ENCODE measurements around the gene HIF3A. TPM values are rescaled to one million over a fixed set of nuclear protein-coding genes. Genes with fewer than 3 reads are reported as not detected.

Gene HIF3A
- total and polyA plus RNA-seq, 2 experiments from 2014 or later: 54.6 to 149 TPM

DNA sequence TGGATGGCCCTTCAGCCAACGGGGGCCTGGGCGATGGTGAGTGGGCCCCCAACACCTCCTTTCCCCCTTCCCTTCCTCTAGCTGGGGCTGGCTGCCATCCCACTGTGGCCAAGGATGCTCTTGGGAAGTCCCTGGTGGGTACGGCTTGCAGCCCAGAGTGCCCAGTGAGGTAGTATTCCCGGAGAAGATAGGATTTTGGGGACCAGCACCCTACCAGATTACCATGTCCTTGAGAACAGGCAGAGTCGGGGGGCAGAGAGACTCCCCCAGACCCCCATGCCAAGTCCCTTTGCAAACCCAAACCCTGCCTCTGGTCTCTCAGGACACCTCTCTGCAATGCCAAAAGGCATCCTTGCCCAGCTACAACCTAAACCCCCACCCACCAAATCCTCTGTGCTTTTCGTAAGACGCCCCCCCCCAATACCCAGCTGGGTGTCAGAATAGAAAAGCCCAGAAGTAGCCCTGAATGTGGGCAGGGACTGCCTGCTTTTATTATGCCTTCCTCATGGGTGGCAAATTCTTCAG, 1.7 kb downstream of the HIF3A start:
- no peaks in the 10 kb centered on the region for H4K20me1 ChIP-seq (ENCODE audit: insufficient read depth, poor library complexity, severe bottlenecking)
- H3K4me1 ChIP-seq (ENCODE audit: insufficient read depth): peaks cover 63% of the 10 kb centered on the region
- no peaks in the 10 kb centered on the region for H3K9me2 ChIP-seq (replicated peaks; ENCODE audit: insufficient read depth)
- no peaks in the 10 kb centered on the region for H3K27me3 ChIP-seq
- WGBS (ENCODE audit: low lambda C conversion rate, missing lambda C conversion rate): 74% methylated on average over 6 of the region's 7 CpGs
- H2AFZ ChIP-seq: no peak overlapping the region
- H3K9me3 ChIP-seq (ENCODE audit: low read depth): no peaks in the 10 kb centered on the region
- peak overlapping the region; percentile 19 for H3K4me3 ChIP-seq
- peak overlapping the region; percentile 99 for H3K27ac ChIP-seq
- H3K79me2 ChIP-seq: peaks cover 33% of the 10 kb centered on the region
- no peaks in the 10 kb centered on the region for H3K36me3 ChIP-seq (replicated peaks; ENCODE audit: insufficient read depth, low read depth)
- peak overlapping the region; percentile 94 for H3K4me2 ChIP-seq
- TF ChIP-seq, protein P1, sequence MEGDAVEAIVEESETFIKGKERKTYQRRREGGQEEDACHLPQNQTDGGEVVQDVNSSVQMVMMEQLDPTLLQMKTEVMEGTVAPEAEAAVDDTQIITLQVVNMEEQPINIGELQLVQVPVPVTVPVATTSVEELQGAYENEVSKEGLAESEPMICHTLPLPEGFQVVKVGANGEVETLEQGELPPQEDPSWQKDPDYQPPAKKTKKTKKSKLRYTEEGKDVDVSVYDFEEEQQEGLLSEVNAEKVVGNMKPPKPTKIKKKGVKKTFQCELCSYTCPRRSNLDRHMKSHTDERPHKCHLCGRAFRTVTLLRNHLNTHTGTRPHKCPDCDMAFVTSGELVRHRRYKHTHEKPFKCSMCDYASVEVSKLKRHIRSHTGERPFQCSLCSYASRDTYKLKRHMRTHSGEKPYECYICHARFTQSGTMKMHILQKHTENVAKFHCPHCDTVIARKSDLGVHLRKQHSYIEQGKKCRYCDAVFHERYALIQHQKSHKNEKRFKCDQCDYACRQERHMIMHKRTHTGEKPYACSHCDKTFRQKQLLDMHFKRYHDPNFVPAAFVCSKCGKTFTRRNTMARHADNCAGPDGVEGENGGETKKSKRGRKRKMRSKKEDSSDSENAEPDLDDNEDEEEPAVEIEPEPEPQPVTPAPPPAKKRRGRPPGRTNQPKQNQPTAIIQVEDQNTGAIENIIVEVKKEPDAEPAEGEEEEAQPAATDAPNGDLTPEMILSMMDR (IDR thresholded peaks at IDR 0.05; ENCODE audit: poor library complexity): no peak
- TF ChIP-seq EZH2phosphoT487 (IDR thresholded peaks at IDR 0.05; ENCODE audit: low read depth, severe bottlenecking, unreplicated experiment): no peak
- TF ChIP-seq EZH2 (IDR thresholded peaks at IDR 0.05; ENCODE audit: borderline replicate concordance): no peak
- no peak for DNase-seq (ENCODE audit: low spot score)

DNA sequence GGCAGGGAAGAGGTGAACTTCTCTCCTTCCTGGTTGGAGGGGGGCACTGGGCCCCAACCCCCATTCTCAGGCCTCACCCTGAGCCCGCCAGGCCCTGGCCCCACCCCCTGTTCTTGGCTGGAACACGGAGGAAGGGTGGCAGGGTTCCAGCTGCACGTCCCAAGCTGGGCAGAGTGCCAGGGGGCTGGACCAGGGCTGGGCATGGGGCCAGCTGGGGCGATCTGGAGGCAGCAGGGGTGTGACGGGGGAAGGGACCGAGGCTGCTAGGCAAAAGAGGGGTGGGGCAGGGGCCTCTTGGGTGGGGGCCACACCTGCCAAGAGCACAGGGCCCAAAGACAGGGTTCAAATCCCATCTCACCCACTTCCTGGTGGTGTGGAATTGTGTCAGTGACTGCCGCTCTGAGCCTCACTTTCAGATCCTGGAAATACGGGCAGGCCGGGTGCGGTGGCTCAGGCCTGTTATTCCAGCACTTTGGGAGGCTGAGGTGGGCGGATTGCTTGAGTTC, 2.2 kb downstream of the HIF3A start:
- Histone ChIP-seq H3K36me3 (replicated peaks; ENCODE audit: insufficient read depth, low read depth) (no peaks in the 10 kb centered on the region), H3K27ac (peak overlapping the region; percentile 99), H3K9me2 (replicated peaks; ENCODE audit: insufficient read depth) (no peaks in the 10 kb centered on the region), H3K4me3 (no peak overlapping the region), H3K4me2 (peak overlapping the region; percentile 94), H3K9me3 (ENCODE audit: low read depth) (no peaks in the 10 kb centered on the region), H2AFZ (no peak overlapping the region), H3K4me1 (ENCODE audit: insufficient read depth) (peaks cover 66% of the 10 kb centered on the region), H3K27me3 (no peaks in the 10 kb centered on the region), H4K20me1 (ENCODE audit: insufficient read depth, poor library complexity, severe bottlenecking) (no peaks in the 10 kb centered on the region), H3K79me2 (peaks cover 36% of the 10 kb centered on the region)
- WGBS (ENCODE audit: low lambda C conversion rate, missing lambda C conversion rate): 42% methylated on average over 7 of the region's 11 CpGs
- peak; percentile 98 for DNase-seq (ENCODE audit: low spot score)
- TF ChIP-seq EZH2 (IDR thresholded peaks at IDR 0.05; ENCODE audit: borderline replicate concordance): no peak

DNA sequence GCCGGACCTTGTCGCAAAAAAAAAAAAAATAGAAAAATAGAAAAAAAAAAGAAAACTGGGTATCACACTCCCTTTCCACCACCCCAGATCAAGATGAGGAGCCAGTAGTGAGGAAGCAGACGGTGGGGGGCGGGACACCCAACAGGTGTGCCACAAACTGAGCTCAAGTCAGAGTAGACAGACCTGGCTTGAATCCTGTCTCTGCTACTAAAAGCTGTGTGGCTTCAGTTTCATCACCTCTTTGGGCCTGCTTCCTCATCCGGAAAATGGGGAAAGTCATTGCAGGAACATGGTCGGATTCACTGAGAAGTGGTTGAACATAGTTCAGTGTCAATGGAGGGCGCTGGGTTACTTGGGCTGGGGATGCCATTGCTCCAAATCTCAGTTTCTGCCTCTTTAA, 2.9 kb downstream of the HIF3A start:
- 84% methylated on average over 7 of the region's 7 CpGs for WGBS (ENCODE audit: low lambda C conversion rate, missing lambda C conversion rate)
- H3K79me2 ChIP-seq: peaks cover 41% of the 10 kb centered on the region
- no peaks in the 10 kb centered on the region for H3K9me2 ChIP-seq (replicated peaks; ENCODE audit: insufficient read depth)
- TF ChIP-seq, protein P1 (IDR thresholded peaks at IDR 0.05; ENCODE audit: poor library complexity): no peak
- TF ChIP-seq EZH2 (IDR thresholded peaks at IDR 0.05; ENCODE audit: borderline replicate concordance) (no peak), EZH2phosphoT487 (IDR thresholded peaks at IDR 0.05; ENCODE audit: low read depth, severe bottlenecking, unreplicated experiment) (no peak)
- no peaks in the 10 kb centered on the region for H3K36me3 ChIP-seq (replicated peaks; ENCODE audit: insufficient read depth, low read depth)
- no peaks in the 10 kb centered on the region for H4K20me1 ChIP-seq (ENCODE audit: insufficient read depth, poor library complexity, severe bottlenecking)
- H3K27me3 ChIP-seq: no peaks in the 10 kb centered on the region
- H3K9me3 ChIP-seq (ENCODE audit: low read depth): no peaks in the 10 kb centered on the region
- no peak for DNase-seq (ENCODE audit: low spot score)
- H3K4me3 ChIP-seq: no peak overlapping the region
- H3K27ac ChIP-seq: peak overlapping the region; percentile 99
- H3K4me1 ChIP-seq (ENCODE audit: insufficient read depth): peaks cover 66% of the 10 kb centered on the region
- peak overlapping the region; percentile 72 for H3K4me2 ChIP-seq
- no peak overlapping the region for H2AFZ ChIP-seq

DNA sequence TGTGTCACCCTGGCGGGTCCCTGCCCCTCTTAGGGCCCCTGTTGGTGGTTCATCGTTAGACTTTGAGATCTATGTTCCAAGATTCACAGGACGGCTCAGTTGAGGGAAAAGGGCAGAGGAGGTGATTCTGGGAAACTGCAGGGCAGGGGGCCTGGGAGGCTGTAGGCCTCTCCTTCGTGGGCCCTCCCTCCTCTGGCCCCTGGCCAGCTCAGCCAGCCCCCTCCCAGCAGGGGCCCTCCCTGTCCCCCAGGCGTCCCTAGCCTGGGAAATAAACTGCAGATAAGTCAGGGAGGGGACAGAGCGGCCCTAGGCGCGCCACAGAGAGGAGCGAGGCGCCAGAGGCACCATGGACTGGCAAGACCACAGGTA, 6.5 kb downstream of the HIF3A start:
- Histone ChIP-seq H3K4me1 (ENCODE audit: insufficient read depth) (peaks cover 48% of the 10 kb centered on the region), H3K36me3 (replicated peaks; ENCODE audit: insufficient read depth, low read depth) (peaks cover 5% of the 10 kb centered on the region), H4K20me1 (ENCODE audit: insufficient read depth, poor library complexity, severe bottlenecking) (no peaks in the 10 kb centered on the region), H3K4me3 (no peak overlapping the region), H3K79me2 (peaks cover 49% of the 10 kb centered on the region), H3K9me2 (replicated peaks; ENCODE audit: insufficient read depth) (no peaks in the 10 kb centered on the region), H2AFZ (no peak overlapping the region), H3K27ac (peak overlapping the region; percentile 99), H3K9me3 (ENCODE audit: low read depth) (no peaks in the 10 kb centered on the region), H3K27me3 (no peaks in the 10 kb centered on the region), H3K4me2 (peak overlapping the region; percentile 54)
- WGBS (ENCODE audit: low lambda C conversion rate, missing lambda C conversion rate): 56% methylated on average over 10 of the region's 10 CpGs
- TF ChIP-seq, protein P1 (IDR thresholded peaks at IDR 0.05; ENCODE audit: poor library complexity): no peak
- TF ChIP-seq EZH2phosphoT487 (IDR thresholded peaks at IDR 0.05; ENCODE audit: low read depth, severe bottlenecking, unreplicated experiment) (no peak), EZH2 (IDR thresholded peaks at IDR 0.05; ENCODE audit: borderline replicate concordance) (no peak)
- peak; percentile 51 for DNase-seq (ENCODE audit: low spot score)

All from hepatocyte (in vitro differentiated cells).